HepG2 (cell line): ENCODE measurements around the gene CCDC88A. TPM values are rescaled to one million over a fixed set of nuclear protein-coding genes. Genes with fewer than 3 reads are reported as not detected.

ENCODE experiments used
- ATAC-seq: fragments of 200-7000 bp; cut with Tn5 transposase; 3 replicates; pipeline ENCODE4 v1.9.1; 2020; ENCODE audit warnings: mild to moderate bottlenecking, moderate library complexity
- BruUV-seq: library from RNA; stranded (reverse); fragments of 400-500 nt; replicated peaks from 2 replicates; lab custom pipeline; 2021; lab: Mats Ljungman, UMichigan
- CTCF ChIA-PET: fragments of 300-600 bp; formaldehyde crosslinking; extraction: SDS; loops from one replicate; lab custom pipeline; 2021; ENCODE audit warnings: low total read pairs, inconsistent platforms, low intra/inter-chr PET ratio; lab: Yijun Ruan, JAX
- POLR2A ChIA-PET: fragments of 350-600 bp; sonication (Branson Sonifier 250); formaldehyde crosslinking; loops from one replicate; lab custom pipeline; 2020; ENCODE audit warnings: antibody characterized with exemption, inconsistent platforms; lab: Yijun Ruan, JAX
- DNase-seq: peaks from one replicate; pipeline ENCODE4 v3.0.0-alpha.2; 2015; ENCODE audit warnings: low spot score
- FAIRE-seq: peaks from 3 replicates; lab custom pipeline; 2011; peaks lifted over from hg19 to GRCh38; lab: Jason Lieb, UNC
- H2AFZ ChIP-seq: one replicate; pipeline ENCODE4 v1.6.1; 2011; ENCODE audit warnings: low read length, inconsistent platforms
- H3K27ac ChIP-seq: fragments of 300-600 bp; 3 replicates; pipeline ENCODE4 v1.8.0; 2011; ENCODE audit warnings: mixed run types, mild to moderate bottlenecking, mixed read lengths, low read length, inconsistent platforms; ENCODE audit not compliant: insufficient read depth; ENCODE audit errors: extremely low read length
- H3K27me3 ChIP-seq, 2 experiments: fragments of 200-600 bp in 1 of 2; 2 replicates in 1 of 2; 3 replicates in 1 of 2; pipeline versions ENCODE4 v1.6.0 to v1.8.0; 2011; ENCODE audit warnings: low read length in 2 of 2, mild to moderate bottlenecking in 2 of 2, moderate library complexity in 2 of 2, inconsistent platforms in 1 of 2; ENCODE audit not compliant: insufficient read depth in 2 of 2, control insufficient read depth in 1 of 2
- H3K36me3 ChIP-seq, 2 experiments: fragments of 200-600 bp in 1 of 2; replicated peaks in 1 of 2; 2 replicates in 1 of 2; 3 replicates in 1 of 2; pipeline versions ENCODE4 v1.5.1 to v1.8.0; 2011; ENCODE audit warnings: low read length in 2 of 2, inconsistent platforms in 1 of 2; ENCODE audit not compliant: insufficient read depth in 2 of 2, control insufficient read depth in 1 of 2
- H3K4me1 ChIP-seq: 2 replicates; pipeline ENCODE4 v1.5.1; 2012; ENCODE audit warnings: low read length, inconsistent platforms; ENCODE audit not compliant: insufficient read depth
- H3K4me2 ChIP-seq: 2 replicates; pipeline ENCODE4 v1.6.0; 2011; ENCODE audit warnings: low read depth, low read length, inconsistent platforms
- H3K4me3 ChIP-seq, 3 experiments: fragments of 200-600 bp in 1 of 3; sonication (generic), shearing (Covaris generic) in 1 of 3; replicated peaks in 1 of 3; 2 replicates each; pipeline ENCODE4 v1.5.1; 2011 to 2016; ENCODE audit warnings: low read length in 3 of 3, inconsistent platforms in 2 of 3, low read depth in 2 of 3, mild to moderate bottlenecking in 2 of 3, control low read depth in 1 of 3, mixed read lengths in 1 of 3; ENCODE audit not compliant: insufficient read depth in 1 of 3
- H3K79me2 ChIP-seq: one replicate; pipeline ENCODE4 v1.6.1; 2011; ENCODE audit warnings: low read length, inconsistent platforms; ENCODE audit not compliant: insufficient read depth
- H3K9ac ChIP-seq: 2 replicates; pipeline ENCODE4 v1.6.0; 2011; ENCODE audit warnings: mild to moderate bottlenecking, low read depth, low read length, inconsistent platforms; ENCODE audit not compliant: insufficient read depth
- H3K9me3 ChIP-seq: 2 replicates; pipeline ENCODE4 v1.5.1; 2012; ENCODE audit warnings: mild to moderate bottlenecking, low read length
- H4K20me1 ChIP-seq: 2 replicates; pipeline ENCODE4 v1.6.0; 2011; ENCODE audit warnings: inconsistent platforms, mild to moderate bottlenecking, low read length, moderate library complexity; ENCODE audit not compliant: insufficient read depth
- ATF7 ChIP-seq, 2 experiments: fragments of 450-650 bp in 1 of 2; sonication (generic) in 1 of 2; formaldehyde crosslinking in 1 of 2; IDR thresholded peaks; 2 replicates each; pipeline versions ENCODE4 v1.4.0 to v1.6.1; 2016 to 2020; ENCODE audit warnings: antibody characterized with exemption in 1 of 2, mild to moderate bottlenecking in 1 of 2, missing genetic modification reagents in 1 of 2
- HIVEP1 ChIP-seq: sonication (generic); formaldehyde crosslinking; IDR thresholded peaks from 2 replicates; pipeline ENCODE4 v1.4.0; 2020; ENCODE audit warnings: mild to moderate bottlenecking, missing genetic modification reagents
- IKZF4 ChIP-seq: sonication (generic); formaldehyde crosslinking; IDR thresholded peaks from 2 replicates; pipeline ENCODE4 v1.5.1; 2020; ENCODE audit warnings: borderline replicate concordance, mild to moderate bottlenecking, low read depth, missing genetic modification reagents; ENCODE audit errors: not compliant biosample characterization
- SIN3B ChIP-seq: fragments of 150-350 bp; IDR thresholded peaks from 2 replicates; pipeline ENCODE4 v1.6.1; 2014; ENCODE audit warnings: low read length
- ZNF143 ChIP-seq: sonication (generic); formaldehyde crosslinking; IDR thresholded peaks from 2 replicates; pipeline ENCODE4 v1.4.0; 2020; ENCODE audit warnings: missing genetic modification reagents
- ZNF34 ChIP-seq: sonication (generic); formaldehyde crosslinking; IDR thresholded peaks from 2 replicates; pipeline ENCODE4 v1.4.0; 2020; ENCODE audit warnings: mild to moderate bottlenecking, missing genetic modification reagents, borderline replicate concordance
- WGBS: methylation state at CpG from one replicate; pipeline ENCODE4 v1.1.6; 2017; ENCODE audit warnings: low lambda C conversion rate; 5-methylcytosine and 5-hydroxymethylcytosine counted together
- in situ Hi-C: cut with HindIII; loops from 2 replicates; pipeline ENCODE4 v1.10.0; 2017; ENCODE audit warnings: low pct_unique_long_range_greater_than_20kb; ENCODE audit not compliant: extremely low pct_ligation_motif_present
- intact Hi-C: fragments of 100-400 bp; cut with micrococcal nuclease; formaldehyde crosslinking; loops from one replicate; pipeline ENCODE4 v1.10.0; 2022; ENCODE audit not compliant: unreplicated experiment
- polyA plus RNA-seq, 8 experiments: library from polyadenylated mRNA; depleted of rRNA in 3 of 8; stranded (reverse) in 7 of 8; unstranded in 1 of 8; fragments of >200 nt; fragmentation: Illumina TruSeq in 4 of 8; extraction: Trizol in 4 of 8; gene quantifications; 2 replicates each; pipeline versions ENCODE4 v1.2.1 to v1.2.3, GENCODE V29; 2011 to 2016; ENCODE audit warnings: low read depth in 4 of 8, missing spikeins in 1 of 8, mixed read lengths in 1 of 8; ENCODE audit not compliant: insufficient read depth in 1 of 8
- total RNA-seq, 5 experiments: library from RNA; depleted of rRNA; stranded (reverse); fragments of >200 nt; fragmentation: Illumina TruSeq; extraction: Trizol; gene quantifications; 2 replicates each; pipeline ENCODE4 v1.2.3, GENCODE V29; 2016; ENCODE audit warnings: low read depth in 1 of 5
- TF ChIP-seq, protein P1 (sequence below): IDR thresholded peaks from 2 replicates; pipeline ENCODE4 v1.6.1; 2016; ENCODE audit warnings: mild to moderate bottlenecking

CCDC88A gene
- total and polyA plus RNA-seq, 2 of the 13 experiments (the other 11 are each of a cell fraction or from before 2014, with no cell fraction given) = 43.2 to 84.1 TPM

DNA sequence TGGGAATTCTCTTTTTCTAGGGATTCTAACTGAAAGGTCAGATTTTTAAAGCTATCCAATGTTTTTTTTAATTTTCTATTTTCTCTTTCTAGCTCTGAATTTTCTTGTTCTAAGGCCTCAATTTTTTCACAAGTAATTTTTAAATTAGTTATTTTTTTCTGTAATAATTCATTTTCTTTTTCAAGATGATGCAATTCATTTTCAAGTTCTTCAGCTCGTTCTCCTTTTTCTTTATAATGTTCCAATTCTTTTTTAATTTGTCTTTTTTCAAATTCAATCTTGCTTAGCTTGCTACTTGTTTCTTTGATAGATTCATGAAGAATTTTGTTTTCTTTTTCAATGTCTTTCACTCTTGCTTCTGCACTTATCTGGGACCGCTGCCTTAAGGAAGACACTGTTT, 84.9 kb downstream of the CCDC88A start:
- H4K20me1 ChIP-seq = no peaks in the 10 kb centered on the region; the same call in 1 of the 2 replicates
- no peak overlapping the region for H3K4me3 ChIP-seq
- no TSS peak for BruUV-seq
- no peak overlapping the region for H3K4me2 ChIP-seq
- in situ Hi-C loops (no loop called here), intact Hi-C loops (no loop called here)
- 95% methylated on average over 2 of the region's 2 CpGs for WGBS
- no peaks in the 10 kb centered on the region for H3K27me3 ChIP-seq
- DNase-seq (no peak), FAIRE-seq (no peak), ATAC-seq (no peak)
- no peak overlapping the region for H3K9ac ChIP-seq
- H3K27ac ChIP-seq = no peak overlapping the region
- H3K4me1 ChIP-seq = 0 out of 2 replicates have a peak, but pooled peaks cover 6% of the 10 kb centered on the region
- no peak overlapping the region for H2AFZ ChIP-seq
- TF ChIP-seq IKZF4 (CRISPR knock-in tag) (no peak), ATF7 (IDR thresholded peaks at IDR 0.05) (peak; percentile 49; the same call in 1 of the 2 replicates), ATF7 (CRISPR knock-in tag; IDR thresholded peaks at IDR 0.05) (no peak)
- no peaks in the 10 kb centered on the region for H3K79me2 ChIP-seq
- CTCF ChIA-PET = no interaction called here
- POLR2A ChIA-PET = no interaction called here
- H3K9me3 ChIP-seq = no peaks in the 10 kb centered on the region
- peaks cover 0 to 30% of the 10 kb centered on the region in 2 experiments; a peak in 3 of 5 replicates for H3K36me3 ChIP-seq

DNA sequence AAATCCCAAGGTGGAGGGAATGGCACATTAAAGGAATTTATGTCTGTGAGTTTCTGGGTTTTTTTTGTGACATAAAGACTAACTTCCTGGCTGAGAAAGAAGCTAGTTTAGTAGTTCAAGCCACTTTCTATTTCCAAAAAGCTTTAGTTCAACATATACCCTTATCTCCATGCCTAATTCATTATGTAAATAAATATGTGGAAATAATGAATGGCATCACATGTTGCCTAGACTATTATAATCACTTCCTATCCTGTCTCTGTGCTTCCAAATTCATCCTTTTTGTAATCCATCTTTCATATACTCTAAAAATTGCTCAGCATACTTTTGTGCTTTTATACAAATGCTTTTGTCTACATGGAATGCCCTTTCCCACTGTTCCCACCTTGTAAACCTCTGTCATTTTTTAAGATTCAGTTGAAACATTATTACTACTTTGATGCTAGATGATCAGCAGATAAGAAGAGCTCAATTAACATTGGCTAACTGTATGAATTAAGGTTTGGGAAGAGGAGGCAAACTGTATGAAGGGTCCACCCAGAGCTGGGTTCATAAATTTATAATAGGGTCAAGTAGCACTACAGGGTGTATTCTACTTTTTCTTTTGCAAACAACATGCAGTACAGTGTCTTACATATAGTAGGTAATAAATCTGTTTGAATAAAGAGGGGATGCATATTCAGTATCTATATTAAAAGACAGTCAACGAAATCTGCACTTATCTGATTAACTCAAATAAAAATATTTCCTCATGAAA, 88.9 kb downstream of the CCDC88A start:
- Histone ChIP-seq H3K4me2 (no peak overlapping the region), H3K27ac (no peak overlapping the region), H2AFZ (no peak overlapping the region), H3K9ac (no peak overlapping the region), H3K27me3 (no peaks in the 10 kb centered on the region), H3K9me3 (no peaks in the 10 kb centered on the region), H3K4me3 (no peak overlapping the region), H3K36me3 (peaks cover 0 to 31% of the 10 kb centered on the region in 2 experiments; a peak in 3 of 5 replicates), H4K20me1 (no peaks in the 10 kb centered on the region), H3K79me2 (no peaks in the 10 kb centered on the region), H3K4me1 (0 out of 2 replicates have a peak, but pooled peaks cover 6% of the 10 kb centered on the region)
- WGBS = 100% methylated on average over 1 of the region's 1 CpG
- in situ Hi-C loops (no loop called here), intact Hi-C loops (no loop called here)
- DNase-seq = no peak
- ChIA-PET CTCF (no interaction called here), POLR2A (no interaction called here)
- TF ChIP-seq HIVEP1 = no peak
- no peak for TF ChIP-seq ZNF34 (CRISPR knock-in tag)
- TF ChIP-seq, protein P1, sequence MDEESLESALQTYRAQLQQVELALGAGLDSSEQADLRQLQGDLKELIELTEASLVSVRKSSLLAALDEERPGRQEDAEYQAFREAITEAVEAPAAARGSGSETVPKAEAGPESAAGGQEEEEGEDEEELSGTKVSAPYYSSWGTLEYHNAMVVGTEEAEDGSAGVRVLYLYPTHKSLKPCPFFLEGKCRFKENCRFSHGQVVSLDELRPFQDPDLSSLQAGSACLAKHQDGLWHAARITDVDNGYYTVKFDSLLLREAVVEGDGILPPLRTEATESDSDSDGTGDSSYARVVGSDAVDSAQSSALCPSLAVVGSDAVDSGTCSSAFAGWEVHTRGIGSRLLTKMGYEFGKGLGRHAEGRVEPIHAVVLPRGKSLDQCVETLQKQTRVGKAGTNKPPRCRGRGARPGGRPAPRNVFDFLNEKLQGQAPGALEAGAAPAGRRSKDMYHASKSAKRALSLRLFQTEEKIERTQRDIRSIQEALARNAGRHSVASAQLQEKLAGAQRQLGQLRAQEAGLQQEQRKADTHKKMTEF (CRISPR knock-in tag) = no peak
- TF ChIP-seq ZNF143 = no peak
- no peak for TF ChIP-seq SIN3B
- ATAC-seq = no peak
- FAIRE-seq = no peak
- no TSS peak for BruUV-seq
